Hypothalamus (tissue), 51 donors: ENCODE measurements around the gene TMCC3.
A peak's percentile ranks its signal among the peaks of the same experiment; 100 is the strongest.
"Not testable (repeated sequence)": the region's sequence is repeated elsewhere in the genome, so short reads cannot be mapped to it uniquely, and the experiment has no call there.

Source experiments
- DNase-seq, 51 donors: peaks; one replicate each; lab custom pipeline; 2025; lab: John Stamatoyannopoulos, UW

The TMCC3 gene, protein sequence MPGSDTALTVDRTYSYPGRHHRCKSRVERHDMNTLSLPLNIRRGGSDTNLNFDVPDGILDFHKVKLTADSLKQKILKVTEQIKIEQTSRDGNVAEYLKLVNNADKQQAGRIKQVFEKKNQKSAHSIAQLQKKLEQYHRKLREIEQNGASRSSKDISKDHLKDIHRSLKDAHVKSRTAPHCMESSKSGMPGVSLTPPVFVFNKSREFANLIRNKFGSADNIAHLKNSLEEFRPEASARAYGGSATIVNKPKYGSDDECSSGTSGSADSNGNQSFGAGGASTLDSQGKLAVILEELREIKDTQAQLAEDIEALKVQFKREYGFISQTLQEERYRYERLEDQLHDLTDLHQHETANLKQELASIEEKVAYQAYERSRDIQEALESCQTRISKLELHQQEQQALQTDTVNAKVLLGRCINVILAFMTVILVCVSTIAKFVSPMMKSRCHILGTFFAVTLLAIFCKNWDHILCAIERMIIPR

GRCh38 chr12:94650143-94651056, at the start of gene TMCC3:
Gene TMCC3, minus strand, starts transcription at chr12:94650557. Its CDS starts 127 bp downstream, at chr12:94650430.
- peak in 46 of 51 donors; percentile 14 to 80 (median 54) for DNase-seq

GRCh38 chr12:94699801-94700200, 49.4 kb upstream of the TMCC3 start:
- DNase-seq = no peak

- no peak for DNase-seq
Measured at GRCh38 chr12:94698578-94698977, 48.2 kb upstream of the TMCC3 start.

- DNase-seq = no peak
Measured at GRCh38 chr12:94697631-94698030, 47.3 kb upstream of the TMCC3 start.

GRCh38 chr12:94694732-94695131, 44.4 kb upstream of the TMCC3 start:
- no peak for DNase-seq

GRCh38 chr12:94692826-94693225, 42.5 kb upstream of the TMCC3 start:
- not testable (repeated sequence) for DNase-seq

- DNase-seq = peak in 2 of 51 donors; percentile 3 to 7
Measured at GRCh38 chr12:94690198-94690771, 39.9 kb upstream of the TMCC3 start.

- DNase-seq = peak in 1 of 51 donors; percentile 7
Measured at GRCh38 chr12:94689646-94690036, 39.3 kb upstream of the TMCC3 start.

DNA sequence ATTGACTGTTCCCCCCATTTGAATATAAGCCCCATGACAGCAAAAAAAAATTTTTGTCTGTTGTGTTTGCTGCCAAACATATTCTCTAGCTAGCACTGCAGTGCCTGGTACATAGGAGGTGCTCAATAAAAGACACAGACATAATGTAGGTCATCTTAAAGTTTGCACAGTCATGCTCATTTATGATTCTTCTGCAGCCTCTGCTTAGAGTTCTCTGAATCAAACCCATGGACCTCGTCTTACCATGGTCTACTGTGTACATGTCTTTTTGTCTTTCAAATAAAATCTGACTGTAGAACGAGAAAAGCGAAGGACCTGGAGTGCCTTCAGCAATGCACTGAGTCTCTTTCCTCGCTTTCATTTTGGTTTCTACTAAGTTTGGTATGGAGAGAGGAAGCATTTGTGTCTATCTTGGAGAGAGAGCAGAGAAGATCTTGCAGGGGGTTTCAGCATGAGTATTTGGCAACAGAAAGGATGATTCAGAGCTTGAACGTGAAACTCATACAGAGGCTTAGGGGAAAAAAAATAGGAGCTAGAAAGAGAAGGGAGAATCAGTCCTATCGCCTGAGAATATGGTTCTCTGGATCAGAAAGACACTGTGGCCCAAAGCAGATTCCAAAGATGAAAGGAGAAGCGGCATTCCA, 38.8 kb upstream of the TMCC3 start:
- no peak for DNase-seq

- DNase-seq = no peak
Measured at GRCh38 chr12:94687891-94688290, 37.5 kb upstream of the TMCC3 start.

GRCh38 chr12:94686834-94687628, 36.7 kb upstream of the TMCC3 start:
- DNase-seq = no peak

DNA sequence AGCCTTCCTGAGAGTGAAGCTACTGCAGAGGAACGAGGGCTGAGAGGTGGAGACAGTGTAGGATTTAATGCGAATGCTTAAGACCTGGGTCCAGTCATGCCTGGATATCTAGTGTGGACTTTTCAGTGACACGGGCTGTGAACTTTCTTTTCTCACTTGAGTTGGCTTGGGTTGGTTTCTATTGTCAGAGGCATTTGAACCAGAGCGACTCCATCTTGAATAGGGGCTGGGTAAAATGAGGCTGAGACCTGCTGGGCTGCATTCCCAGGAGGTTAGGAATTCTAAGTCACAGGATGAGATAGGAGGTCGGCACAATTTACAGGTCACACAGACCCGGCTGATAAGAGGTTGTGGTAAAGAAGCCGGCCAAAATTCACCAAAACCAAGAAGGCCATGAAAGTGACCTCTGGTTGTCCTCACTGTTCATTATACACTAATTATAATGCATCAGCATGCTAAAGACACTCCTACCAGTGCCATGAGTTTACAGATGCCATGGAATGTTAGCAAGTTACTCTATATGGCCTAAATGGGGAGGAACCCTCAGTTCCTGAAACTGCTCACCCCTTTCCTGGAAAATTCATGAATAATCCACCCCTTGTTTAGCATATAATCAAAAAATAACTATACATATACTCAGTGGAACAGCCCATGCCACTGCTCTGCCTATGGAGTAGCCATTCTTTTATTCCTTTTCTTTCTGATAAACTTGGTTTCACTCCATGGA, 34.2 kb upstream of the TMCC3 start:
- no peak for DNase-seq

GRCh38 chr12:94679554-94680195, 29.3 kb upstream of the TMCC3 start:
- DNase-seq = no peak

- DNase-seq = no peak
Measured at GRCh38 chr12:94678849-94679248, 28.5 kb upstream of the TMCC3 start.

- DNase-seq = no peak
Measured at GRCh38 chr12:94678379-94678778, 28.0 kb upstream of the TMCC3 start.

GRCh38 chr12:94677778-94678177, 27.4 kb upstream of the TMCC3 start:
- DNase-seq = no peak

- DNase-seq = peak in 1 of 51 donors; percentile 4
Measured at GRCh38 chr12:94676922-94677321, 26.6 kb upstream of the TMCC3 start.

DNA sequence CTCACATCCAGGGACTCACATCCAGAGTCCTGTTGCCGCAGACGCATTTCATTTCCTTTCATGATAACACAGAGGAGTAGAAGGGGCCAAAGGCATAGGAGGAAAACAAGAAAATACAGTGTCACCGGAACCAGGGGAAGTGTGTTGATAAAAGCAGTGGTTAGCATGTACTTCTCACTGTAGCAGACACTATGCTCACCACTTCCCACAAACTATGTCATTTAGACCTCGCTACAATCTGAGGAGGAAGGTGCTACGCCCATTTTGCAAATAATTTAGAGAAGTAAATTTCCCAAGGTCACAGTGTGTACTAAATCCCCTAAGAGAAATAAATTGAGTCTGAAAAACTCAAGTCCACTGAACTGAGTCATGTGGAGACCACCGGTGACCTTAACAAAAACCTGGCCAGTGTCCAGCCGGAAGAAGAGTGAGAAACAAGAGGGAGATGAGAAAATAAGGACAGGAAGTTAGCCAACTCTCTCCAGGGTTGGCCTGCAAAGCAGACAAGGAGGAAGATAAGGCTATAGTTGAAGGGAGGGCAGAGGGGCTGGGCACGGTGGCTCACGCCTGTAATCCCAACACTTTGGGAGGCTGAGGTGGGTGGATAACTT, 25.8 kb upstream of the TMCC3 start:
- DNase-seq = peak in 6 of 51 donors; percentile 8 to 29 (median 16)
